ENCODE data around the gene PLA2G7. TPM values are rescaled to one million over a fixed set of nuclear protein-coding genes. Genes with fewer than 3 reads are reported as not detected.

Gene PLA2G7
- total and polyA plus RNA-seq, 2 donors (not counting 3 experiments of a cell fraction or from before 2014, with no cell fraction given): not detected

- CTCF ChIA-PET: no interaction called here
Observed at GRCh38 chr6:46735720-46736031, 501 bp upstream of the PLA2G7 start.

More at GRCh38 chr6:46735720-46736031, 501 bp upstream of the PLA2G7 start:
- BruUV-seq (replicated peaks): no TSS peak
- Histone ChIP-seq H4K20me1 (replicated peaks; ENCODE audit: control insufficient read depth, extremely low read depth, insufficient read depth, low read length) (no peaks in the 10 kb centered on the region), H3K4me1 (ENCODE audit: control insufficient read depth, extremely low read depth, insufficient read depth, low read length) (peaks cover 5% of the 10 kb centered on the region), H3K36me3 (ENCODE audit: control insufficient read depth in 2 of 2, extremely low read depth in 1 of 2, insufficient read depth in 2 of 2, low read length in 2 of 2) (no peaks in the 10 kb centered on the region), H3K27ac (ENCODE audit: insufficient read depth, low read depth, low read length) (no peak overlapping the region), H3K9ac (replicated peaks; ENCODE audit: extremely low read depth, insufficient read depth, low read length) (no peak overlapping the region), H3K9me3 (replicated peaks; ENCODE audit: control insufficient read depth, insufficient read depth, low read length) (no peaks in the 10 kb centered on the region), H3K79me2 (ENCODE audit: control insufficient read depth, insufficient read depth, low read length) (no peaks in the 10 kb centered on the region), H3K4me2 (ENCODE audit: insufficient read depth, low read length) (peak overlapping the region; percentile 86), H3K9me1 (replicated peaks; ENCODE audit: control insufficient read depth, extremely low read depth, insufficient read depth, low read length) (no peaks in the 10 kb centered on the region), H3K4me3 (replicated peaks in 1 of 3; ENCODE audit: insufficient read depth in 1 of 3, low read depth in 1 of 3, low read length in 3 of 3) (no peak overlapping the region), H3K27me3 (ENCODE audit: control insufficient read depth in 2 of 2, insufficient read depth in 2 of 2, low read length in 2 of 2) (peaks cover 33 to 46% of the 10 kb centered on the region in 2 experiments), H2AFZ (ENCODE audit: low read depth, low read length) (no peak overlapping the region)
- DNase-seq (ENCODE audit: low read depth, low spot score) (no peak), FAIRE-seq (no peak)
- intact Hi-C loops (cut with micrococcal nuclease): no loop called here
- POLR2A ChIA-PET: no interaction called here
- dilution Hi-C loops (cut with MboI; ENCODE audit: extremely low pct_ligation_motif_present, low sequenced_read_pairs): no loop called here
- TF ChIP-seq EZH2 (IDR thresholded peaks at IDR 0.05; ENCODE audit: borderline replicate concordance, low read depth, low read length, severe bottlenecking) (no peak), GATA2 (IDR thresholded peaks at IDR 0.05; ENCODE audit: insufficient read depth, insufficient read length, low read depth, low read length) (no peak), JUN (IDR thresholded peaks at IDR 0.05; ENCODE audit: borderline replicate concordance, insufficient read depth, insufficient read length, low read depth) (no peak), CTCF (IDR thresholded peaks at IDR 0.05; ENCODE audit: extremely low read depth in 1 of 2, insufficient read depth in 1 of 2, low read depth in 1 of 2, low read length in 2 of 2) (no peak), MAX (IDR thresholded peaks at IDR 0.05; ENCODE audit: insufficient read depth, insufficient read length) (no peak), FOS (IDR thresholded peaks at IDR 0.05; ENCODE audit: borderline replicate concordance, insufficient read depth, low read length) (no peak), POLR2AphosphoS5 (IDR thresholded peaks at IDR 0.05; ENCODE audit: insufficient read depth, low read depth, low read length) (no peak), POLR2A (IDR thresholded peaks at IDR 0.05; ENCODE audit: low read depth, low read length) (no peak), MYC (IDR thresholded peaks at IDR 0.05; ENCODE audit: low read depth, low read length) (no peak)

Measured in endothelial cell of umbilical vein (primary cell).